NCI-H524 (cell line): ENCODE results near the gene TBC1D3B.
"Not testable (repeated sequence)": the region's sequence is repeated elsewhere in the genome, so short reads cannot be mapped to it uniquely, and the experiment has no call there.

ENCODE experiments used
- DNase-seq, 2 experiments: peaks; one replicate each; lab custom pipeline; 2025; lab: John Stamatoyannopoulos, UW

Gene TBC1D3B

GRCh38 chr17:36181446-36182175 lies 5.2 kb upstream of the TBC1D3B start:
- DNase-seq: not testable (repeated sequence)

GRCh38 chr17:36168836-36169235 lies 7.6 kb downstream of the TBC1D3B start:
- DNase-seq: not testable (repeated sequence)

GRCh38 chr17:36153895-36154610 lies 22.4 kb downstream of the TBC1D3B start:
- DNase-seq: no peak

- no peak for DNase-seq
Measured at GRCh38 chr17:36152639-36153120, 23.8 kb downstream of the TBC1D3B start.

GRCh38 chr17:36151891-36152638 lies 24.4 kb downstream of the TBC1D3B start:
- no peak for DNase-seq

GRCh38 chr17:36149296-36149820 lies 27.1 kb downstream of the TBC1D3B start:
- DNase-seq: no peak

- DNase-seq: peak; percentile 21 to 60
Measured at GRCh38 chr17:36148559-36149295, 27.7 kb downstream of the TBC1D3B start.

- no peak for DNase-seq
Measured at GRCh38 chr17:36147601-36148000, 28.8 kb downstream of the TBC1D3B start.

- DNase-seq: no peak
Measured at GRCh38 chr17:36144981-36145729, 31.3 kb downstream of the TBC1D3B start.

- no peak for DNase-seq
Measured at GRCh38 chr17:36144014-36144413, 32.4 kb downstream of the TBC1D3B start.

- DNase-seq: no peak
Measured at GRCh38 chr17:36142806-36143205, 33.6 kb downstream of the TBC1D3B start.

GRCh38 chr17:36142235-36142634 lies 34.2 kb downstream of the TBC1D3B start:
- DNase-seq: no peak

- no peak for DNase-seq
Measured at GRCh38 chr17:36136439-36136838, 40.0 kb downstream of the TBC1D3B start.

GRCh38 chr17:36136036-36136435 lies 40.4 kb downstream of the TBC1D3B start:
- no peak for DNase-seq

GRCh38 chr17:36135465-36135864 lies 41.0 kb downstream of the TBC1D3B start:
- DNase-seq: no peak

- DNase-seq: no peak
Measured at GRCh38 chr17:36133602-36134236, 42.7 kb downstream of the TBC1D3B start.

GRCh38 chr17:36132421-36132831 lies 44.0 kb downstream of the TBC1D3B start:
- no peak for DNase-seq

- DNase-seq: no peak
Measured at GRCh38 chr17:36131931-36132330, 44.5 kb downstream of the TBC1D3B start.

- DNase-seq: no peak
Measured at GRCh38 chr17:36131421-36131820, 45.0 kb downstream of the TBC1D3B start.

GRCh38 chr17:36130346-36130745 lies 46.1 kb downstream of the TBC1D3B start:
- DNase-seq: no peak
